ENCODE data around the gene PTPRK.
A peak's percentile ranks its signal among the peaks of the same experiment; 100 is the strongest.
"Not testable (repeated sequence)": the region's sequence is repeated elsewhere in the genome, so short reads cannot be mapped to it uniquely, and the experiment has no call there.

PTPRK gene

DNA sequence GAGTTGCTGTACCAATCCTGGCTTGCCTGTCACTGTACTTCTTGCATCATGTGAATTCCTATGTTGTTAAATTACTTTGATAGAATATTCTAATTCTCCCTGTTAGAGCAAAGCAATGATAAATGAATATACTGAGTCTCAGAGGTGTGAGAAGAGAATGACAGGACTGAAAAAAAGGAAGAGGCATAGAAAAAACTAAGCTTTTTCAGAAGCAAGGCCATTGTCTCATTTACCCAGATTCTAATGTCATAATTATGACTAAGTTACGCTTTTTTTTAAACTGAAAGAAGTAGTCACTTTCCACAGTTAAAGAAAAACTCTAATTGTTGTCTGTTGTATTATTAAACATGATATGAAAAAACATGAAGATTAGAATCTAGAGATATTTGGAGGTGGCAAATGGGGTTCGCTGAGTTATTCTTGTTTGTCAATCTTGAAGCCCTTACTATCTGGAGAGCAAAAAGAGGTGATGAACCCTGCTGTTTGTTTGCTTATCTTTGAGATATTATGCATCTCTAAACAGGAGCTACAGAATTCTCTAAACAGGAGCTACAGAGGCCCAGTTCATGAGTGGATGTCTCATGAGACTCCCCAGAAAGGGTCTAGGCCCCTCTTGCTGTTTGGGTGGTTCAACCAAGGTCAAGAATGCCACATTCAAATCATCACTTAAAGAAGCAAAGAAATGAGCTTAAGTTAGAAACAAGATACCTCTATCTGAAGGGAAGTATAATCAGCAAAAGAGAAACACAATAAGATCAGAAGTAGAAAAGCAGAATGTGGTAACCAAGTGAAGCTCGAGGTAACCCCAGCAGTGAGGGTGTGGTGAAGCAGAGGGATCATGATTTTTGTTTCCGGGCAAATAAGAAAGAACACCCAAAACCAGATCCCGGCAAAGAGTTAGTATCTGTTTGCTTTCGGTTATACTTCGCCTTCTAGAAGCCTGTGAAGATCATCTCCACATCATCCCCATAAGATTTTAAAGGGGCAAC lies 586.3 kb downstream of the PTPRK start:
- no peak overlapping the region for H3K4me3 ChIP-seq (ENCODE audit: low read depth, low read length)
- in situ Hi-C loops (cut with HindIII; ENCODE audit: low sequenced_read_pairs), result no loop called here
- DNase-seq (ENCODE audit: low read depth, low spot score), result no peak
- TF ChIP-seq CTCF (IDR thresholded peaks at IDR 0.05; ENCODE audit: low read depth, low read length), result no peak

DNA sequence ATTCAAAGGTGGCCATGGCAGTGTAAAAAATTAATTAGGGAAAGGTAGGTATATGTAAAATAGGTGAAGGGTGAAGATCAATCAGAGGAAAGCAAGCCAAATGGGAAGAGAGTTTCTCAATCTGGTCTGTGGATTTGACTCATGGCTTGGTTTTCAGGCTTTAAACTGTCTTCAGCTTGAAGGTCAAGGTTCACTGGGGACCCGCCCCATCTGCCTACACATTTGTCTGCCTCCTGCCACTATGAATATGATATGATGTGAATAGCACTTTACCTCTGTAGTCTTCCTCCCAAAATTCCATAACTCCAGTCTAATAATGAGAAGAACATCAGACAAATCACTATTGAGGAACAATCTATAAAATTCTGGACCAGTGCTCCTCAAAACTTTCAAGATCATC lies 587.3 kb downstream of the PTPRK start:
- no peak for TF ChIP-seq CTCF (IDR thresholded peaks at IDR 0.05; ENCODE audit: low read depth, low read length)
- H3K4me3 ChIP-seq (ENCODE audit: low read depth, low read length), result no peak overlapping the region
- no peak for DNase-seq (ENCODE audit: low read depth, low spot score)
- in situ Hi-C loops (cut with HindIII; ENCODE audit: low sequenced_read_pairs), result no loop called here

DNA sequence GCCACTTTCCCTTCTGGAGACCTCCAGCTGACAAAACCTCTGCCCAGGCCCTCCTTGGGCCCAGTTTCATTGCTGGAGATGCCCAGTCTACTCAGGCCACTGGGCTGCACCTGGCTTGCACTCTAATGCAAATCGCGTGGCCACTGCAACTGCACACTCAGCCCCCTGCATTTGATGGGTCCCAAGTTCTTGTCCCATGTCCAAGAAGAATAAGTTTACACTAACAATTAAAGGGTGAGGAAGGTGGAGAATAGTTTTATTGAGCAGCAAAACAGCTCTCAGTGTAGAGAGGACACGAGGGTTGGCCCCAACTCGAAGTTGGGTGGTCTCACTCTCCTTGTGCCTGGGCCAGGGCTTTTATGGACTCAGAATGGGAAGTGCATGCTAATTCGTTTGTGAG lies 587.7 kb downstream of the PTPRK start:
- DNase-seq (ENCODE audit: low read depth, low spot score), result no peak
- no peak overlapping the region for H3K4me3 ChIP-seq (ENCODE audit: low read depth, low read length)
- no peak for TF ChIP-seq CTCF (IDR thresholded peaks at IDR 0.05; ENCODE audit: low read depth, low read length)
- in situ Hi-C loops (cut with HindIII; ENCODE audit: low sequenced_read_pairs), result no loop called here

GRCh38 chr6:127926441-127926840 lies 594.0 kb downstream of the PTPRK start:
- H3K4me3 ChIP-seq (ENCODE audit: low read depth, low read length); in situ Hi-C loops (cut with HindIII; ENCODE audit: low sequenced_read_pairs): not testable (repeated sequence)

GRCh38 chr6:127924440-127924839 lies 596.0 kb downstream of the PTPRK start:
- no peak overlapping the region for H3K4me3 ChIP-seq (ENCODE audit: low read depth, low read length)
- in situ Hi-C loops (cut with HindIII; ENCODE audit: low sequenced_read_pairs), result no loop called here
- no peak for TF ChIP-seq CTCF (IDR thresholded peaks at IDR 0.05; ENCODE audit: low read depth, low read length)
- peak; percentile 47 for DNase-seq (ENCODE audit: low read depth, low spot score)

More at GRCh38 chr6:127926441-127926840, 594.0 kb downstream of the PTPRK start:
- not testable (repeated sequence) for DNase-seq (ENCODE audit: low read depth, low spot score)

GRCh38 chr6:127924031-127924430 lies 596.4 kb downstream of the PTPRK start:
- in situ Hi-C loops (cut with HindIII; ENCODE audit: low sequenced_read_pairs), result no loop called here
- DNase-seq (ENCODE audit: low read depth, low spot score), result no peak
- no peak overlapping the region for H3K4me3 ChIP-seq (ENCODE audit: low read depth, low read length)
- no peak for TF ChIP-seq CTCF (IDR thresholded peaks at IDR 0.05; ENCODE audit: low read depth, low read length)

DNA sequence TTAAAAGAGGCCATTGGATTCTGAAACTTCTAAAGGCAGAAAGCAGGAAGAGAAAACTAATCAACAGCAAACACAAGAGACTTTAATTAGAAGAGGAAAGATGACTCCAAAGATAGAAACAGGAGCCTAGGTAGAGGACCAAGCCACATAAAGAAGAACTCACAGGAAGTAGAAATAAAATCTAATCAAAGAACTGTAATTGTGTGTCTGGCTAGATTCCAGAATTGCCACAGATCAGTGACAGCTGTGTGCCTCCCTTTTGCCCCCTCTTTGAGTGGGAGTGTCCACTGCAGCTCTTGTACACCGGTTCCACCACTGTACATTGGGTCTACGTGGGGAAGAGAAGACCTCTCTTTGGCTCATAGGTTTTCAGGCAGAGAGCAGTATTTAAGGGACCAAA lies 597.3 kb downstream of the PTPRK start:
- no peak for DNase-seq (ENCODE audit: low read depth, low spot score)
- in situ Hi-C loops (cut with HindIII; ENCODE audit: low sequenced_read_pairs), result no loop called here
- no peak for TF ChIP-seq CTCF (IDR thresholded peaks at IDR 0.05; ENCODE audit: low read depth, low read length)
- H3K4me3 ChIP-seq (ENCODE audit: low read depth, low read length), result no peak overlapping the region
